Prostate gland (tissue), 2 donors: ENCODE results near the gene PPP1R7.

Source experiments
- CTCF ChIP-seq, 4 experiments: fragments of 200-600 bp in 2 of 4; fragments of 450-650 bp in 2 of 4; sonication (generic) in 2 of 4; IDR thresholded peaks; 1 replicate in 3 of 4; 2 replicates in 1 of 4; pipeline ENCODE4 v1.5.1; 2016 to 2019; ENCODE audit warnings: antibody characterized with exemption in 4 of 4, mild to moderate bottlenecking in 2 of 4, moderate library complexity in 2 of 4
- POLR2A ChIP-seq: fragments of 450-650 bp; IDR thresholded peaks from one replicate; pipeline ENCODE4 v1.6.1; 2016; ENCODE audit warnings: antibody characterized with exemption, mild to moderate bottlenecking

- TF ChIP-seq CTCF (IDR thresholded peaks at IDR 0.05), result no peak
- no peak for TF ChIP-seq POLR2A
Measured at GRCh38 chr2:241187918-241188234, 37.6 kb downstream of the PPP1R7 start.
